Left renal pelvis (tissue), 4 donors: Measurements from ENCODE around the gene JUND. TPM values are rescaled to one million over a fixed set of nuclear protein-coding genes. Genes with fewer than 3 reads are reported as not detected.

Source experiments
- DNase-seq, 4 donors: peaks; one replicate each; pipeline ENCODE4 v3.0.0-alpha.2; 2013; ENCODE audit warnings: low read depth in 4 of 4, low spot score in 3 of 4
- polyA plus RNA-seq, 4 donors: library from polyadenylated mRNA; unstranded; fragments of 120-200 nt; gene quantifications; one replicate each; pipeline ENCODE4 v1.2.1, GENCODE V29; 2013; ENCODE audit not compliant: insufficient read length in 4 of 4

JUND gene
- polyA plus RNA-seq, 4 donors = 57.4 to 363 (median 84.8) TPM

- DNase-seq = no peak
Observed at GRCh38 chr19:18274219-18274780, 7.1 kb downstream of the JUND start, which contains the start of gene IQCN. Gene IQCN (minus strand): TSS chr19:18274452. CDS start chr19:18269478, 4,974 bp downstream.

- DNase-seq = no peak
Observed at GRCh38 chr19:18273561-18274218, 7.7 kb downstream of the JUND start.

- no peak for DNase-seq
Observed at GRCh38 chr19:18271433-18271841, 10.0 kb downstream of the JUND start.

- no peak for DNase-seq
Observed at GRCh38 chr19:18270326-18270725, 11.1 kb downstream of the JUND start.

GRCh38 chr19:18269070-18269723 is 12.2 kb downstream of the JUND start:
- no peak for DNase-seq

DNA sequence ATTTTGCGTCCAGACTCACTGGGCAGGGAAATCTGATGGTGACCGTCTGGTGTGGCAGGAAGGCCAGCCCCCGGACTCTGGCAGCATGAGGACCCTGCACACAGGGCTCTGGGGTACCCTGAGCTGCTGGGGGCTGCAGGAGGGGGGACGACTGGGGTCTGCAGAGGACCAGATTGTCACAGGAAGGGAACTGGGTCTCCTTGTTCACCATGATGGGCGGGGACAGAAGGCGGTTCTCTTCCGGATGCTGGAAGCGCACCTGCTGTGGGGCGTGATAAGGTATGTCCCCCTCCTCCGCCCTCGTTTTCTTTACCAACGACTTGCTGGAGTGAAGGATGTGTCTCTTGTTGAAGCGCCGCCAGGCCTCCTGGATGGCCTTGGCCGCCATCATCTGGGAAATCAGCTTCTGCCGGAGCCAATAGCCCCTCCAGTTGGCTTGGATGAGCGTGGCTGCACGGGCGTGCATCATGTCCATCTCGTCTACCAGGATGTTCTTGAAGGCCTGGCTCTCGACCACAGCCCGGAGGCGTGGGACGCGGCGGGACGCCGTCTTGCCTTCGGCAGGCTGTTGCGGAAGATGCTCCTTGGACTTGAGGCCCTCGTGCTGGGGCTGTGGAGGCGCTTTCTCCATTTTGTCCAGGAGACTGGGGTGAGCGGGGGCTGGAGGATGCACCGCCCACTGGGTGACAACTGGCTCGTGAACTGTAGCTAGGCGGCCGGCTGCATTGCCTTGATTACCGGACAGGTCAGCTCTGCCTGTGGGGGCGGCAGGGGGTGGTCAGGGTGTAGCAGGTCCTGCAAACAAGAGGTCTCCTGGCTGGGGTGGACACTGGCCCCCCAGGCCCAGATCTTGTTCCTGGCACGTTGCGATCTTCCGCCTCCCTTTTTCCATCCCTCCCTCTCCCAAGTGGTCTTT is 14.4 kb downstream of the JUND start:
- no peak for DNase-seq

DNA sequence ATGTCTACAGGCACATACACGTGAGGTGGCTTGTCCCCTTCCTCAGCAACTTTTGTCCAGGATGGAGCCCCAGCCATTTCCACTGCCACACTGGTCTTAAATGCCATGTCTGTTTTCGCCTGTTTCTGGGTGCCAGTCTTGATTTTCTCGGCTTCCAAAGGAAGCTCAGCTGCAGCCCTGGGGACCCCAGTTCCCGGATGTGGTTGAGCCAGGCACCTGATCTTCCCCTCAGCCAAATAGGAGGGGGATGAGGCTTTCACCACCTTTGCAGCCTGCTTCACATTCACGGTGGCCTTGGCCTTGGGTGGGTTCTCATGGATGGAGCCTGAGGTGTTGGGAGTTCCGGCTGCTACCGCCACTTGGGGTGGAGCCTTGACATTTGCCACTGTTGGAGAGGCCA is 15.8 kb downstream of the JUND start:
- no peak for DNase-seq

- no peak for DNase-seq
Observed at GRCh38 chr19:18264971-18265540, 16.4 kb downstream of the JUND start.

DNA sequence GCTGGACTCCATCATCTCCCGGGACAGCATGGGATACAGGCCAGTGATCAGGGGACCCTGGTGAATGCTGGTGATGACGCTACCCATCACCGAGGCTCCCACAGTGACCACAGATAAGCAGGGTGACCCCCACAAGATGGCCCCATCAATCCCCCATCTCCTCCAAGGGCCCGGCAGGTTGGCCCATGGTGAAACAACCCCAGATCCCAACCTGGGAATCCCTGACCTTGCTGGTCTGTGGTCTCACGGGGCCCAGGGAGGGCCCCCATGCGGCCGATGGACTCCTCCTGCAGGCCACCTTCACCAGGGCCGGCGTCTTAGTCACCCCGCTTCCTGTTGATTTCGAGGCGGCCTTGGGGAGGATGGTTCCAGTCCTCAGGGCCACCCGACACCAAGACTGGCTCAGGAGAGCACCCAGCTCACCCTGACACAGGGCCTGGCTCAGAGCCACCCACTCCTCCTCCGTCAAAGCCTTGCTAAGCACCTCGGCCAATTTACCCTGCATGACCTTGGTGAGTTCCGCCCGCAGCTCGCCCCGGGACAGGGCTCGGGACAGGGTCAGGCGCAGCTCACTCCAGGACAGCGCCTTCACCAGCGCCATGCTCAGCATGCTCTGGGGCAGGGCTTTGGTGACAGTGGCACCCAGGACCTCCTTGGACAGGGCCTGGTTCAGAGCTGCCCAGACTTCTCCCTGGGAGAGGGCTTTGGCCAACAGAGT is 17.1 kb downstream of the JUND start:
- no peak for DNase-seq

DNA sequence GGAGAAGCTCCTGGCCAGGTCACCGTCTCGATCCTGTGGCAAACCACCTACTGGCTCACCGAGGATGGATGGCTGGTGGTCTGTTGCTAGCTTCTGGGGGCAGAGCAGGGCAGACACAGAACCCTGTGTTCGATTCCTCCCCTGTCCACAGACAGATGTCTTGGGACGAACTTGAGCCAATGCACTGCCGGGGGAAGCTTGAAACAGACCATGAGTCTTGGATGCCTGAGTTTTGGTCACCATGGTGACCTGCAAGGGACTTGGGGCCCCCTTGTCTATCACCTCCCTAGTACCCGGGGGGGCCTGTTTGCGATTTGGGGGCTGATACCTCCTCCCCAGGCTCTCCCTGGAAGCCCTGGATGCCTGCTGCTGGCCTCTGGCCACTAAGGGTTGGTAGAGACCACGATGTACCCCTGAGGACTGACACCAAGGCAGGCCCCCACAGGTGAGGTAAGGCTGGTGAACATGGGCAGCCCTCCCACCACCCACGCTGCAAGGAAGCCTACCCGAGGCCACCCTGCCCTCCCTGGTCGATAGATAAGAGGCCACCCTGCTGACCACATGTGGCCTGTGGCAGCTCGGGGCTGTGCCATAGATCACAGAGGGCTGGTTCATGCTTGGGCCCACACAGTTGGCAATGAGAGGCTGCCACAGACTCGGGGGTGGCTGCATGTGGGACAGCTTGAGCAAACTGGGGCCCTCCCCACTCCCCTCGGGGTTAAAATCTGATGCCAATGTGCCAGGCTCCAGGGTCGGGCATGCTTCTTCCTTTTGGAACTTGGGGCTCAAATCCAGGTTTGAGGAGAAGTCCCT is 17.9 kb downstream of the JUND start:
- DNase-seq = no peak

DNA sequence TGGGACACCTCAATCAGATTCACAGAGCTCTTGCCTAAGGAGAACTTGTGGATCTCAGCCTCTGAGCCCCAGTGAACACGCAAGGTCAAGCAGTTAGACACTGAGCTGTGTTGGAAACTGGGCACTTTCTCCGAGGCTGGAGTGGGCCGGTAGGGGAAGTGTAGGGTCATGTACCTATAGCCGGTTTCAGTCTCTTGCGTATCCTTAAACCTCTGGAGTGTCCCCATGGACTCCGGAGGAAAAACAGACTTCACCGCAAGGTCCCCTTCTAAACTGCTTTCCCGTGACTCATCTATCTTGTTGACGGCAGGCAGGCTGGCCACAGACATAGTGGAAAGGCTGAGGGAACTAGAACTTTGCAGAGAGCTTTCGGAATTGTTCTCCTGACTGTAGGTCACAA is 18.5 kb downstream of the JUND start:
- DNase-seq = no peak

DNA sequence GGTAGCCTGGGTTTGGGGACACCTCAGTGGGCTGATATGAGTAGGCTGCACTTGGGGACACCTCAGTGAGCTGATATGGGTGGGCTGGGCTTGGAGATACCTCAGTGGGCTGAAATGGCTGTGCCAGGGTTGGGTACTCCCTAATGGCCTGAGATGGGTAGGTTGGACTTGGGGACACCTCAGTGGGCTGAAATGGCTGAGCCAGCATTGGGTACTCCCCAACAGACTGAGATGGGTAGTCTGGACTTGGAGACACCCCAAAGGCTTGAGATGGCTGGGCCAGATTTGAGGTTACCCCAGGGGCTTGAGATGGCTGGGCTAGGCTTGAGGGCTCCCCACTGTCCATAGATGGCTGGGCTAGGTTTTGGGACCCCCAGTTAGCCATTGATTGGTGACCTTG is 19.3 kb downstream of the JUND start:
- DNase-seq = no peak

GRCh38 chr19:18261474-18261873 is 19.9 kb downstream of the JUND start:
- DNase-seq = no peak

GRCh38 chr19:18259893-18260292 is 21.5 kb downstream of the JUND start:
- DNase-seq = no peak

GRCh38 chr19:18257503-18258470 is 23.6 kb downstream of the JUND start:
- no peak for DNase-seq

GRCh38 chr19:18254546-18255503 is 26.6 kb downstream of the JUND start:
- no peak for DNase-seq

DNA sequence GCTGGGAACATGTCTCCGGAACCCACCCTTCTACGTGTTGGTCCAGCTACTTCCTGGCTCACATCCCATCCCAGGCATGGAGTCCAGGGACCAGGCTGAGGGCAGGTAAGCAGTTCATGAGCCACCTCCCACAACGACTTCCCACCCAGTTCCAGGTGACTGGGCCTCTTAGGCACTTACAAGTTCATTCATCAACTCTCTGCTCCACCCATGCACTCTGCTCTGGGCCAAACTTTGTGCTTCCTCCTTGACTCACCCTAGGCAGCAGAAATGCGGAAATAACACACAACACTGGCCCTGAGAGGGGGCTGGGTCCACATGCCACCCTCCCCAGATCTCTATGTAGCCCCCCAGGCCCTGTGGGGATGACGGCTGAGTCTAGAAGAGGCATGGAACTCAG is 27.7 kb downstream of the JUND start:
- DNase-seq = no peak
